ENCODE measurements around the gene RIOK3. TPM values are rescaled to one million over a fixed set of nuclear protein-coding genes. Genes with fewer than 3 reads are reported as not detected.

RIOK3 gene
- total RNA-seq, 1 experiment from 2014 or later: 19.4 TPM

DNA sequence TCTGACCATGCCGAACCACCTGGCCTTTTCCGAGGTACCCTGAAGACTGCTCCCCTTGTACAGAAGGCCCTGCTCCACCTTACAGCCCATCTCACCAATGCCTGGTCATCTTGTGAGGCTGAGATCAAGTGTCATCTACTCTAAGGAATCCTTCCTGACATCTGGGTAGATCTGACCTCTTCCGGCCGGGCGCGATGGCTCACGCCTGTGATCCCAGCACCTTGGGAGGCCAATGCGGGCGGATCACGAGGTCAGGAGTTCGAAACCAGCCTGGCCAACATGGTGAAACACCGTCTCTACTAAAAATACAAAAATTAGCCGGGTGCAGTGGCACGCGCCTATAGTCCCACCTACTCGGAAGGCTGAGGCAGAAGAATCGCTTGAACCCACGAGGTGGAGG, 2.1 kb upstream of the RIOK3 start:
- Mint-ChIP-seq H3K9me3 (0 out of 2 replicates have a peak, but pooled peaks cover 3% of the 10 kb centered on the region), H3K27ac (no peak overlapping the region), H3K4me1 (peaks cover 21% of the 10 kb centered on the region), H3K36me3 (no peaks in the 10 kb centered on the region), H3K27me3 (ENCODE audit: low read depth) (no peaks in the 10 kb centered on the region), H3K4me3 (no peak overlapping the region)
- DNase-seq (ENCODE audit: low spot score) (no peak), ATAC-seq (no peak)
- CTCF ChIA-PET: no interaction called here
- POLR2A ChIA-PET: no interaction called here
- TF ChIP-seq, protein P1, sequence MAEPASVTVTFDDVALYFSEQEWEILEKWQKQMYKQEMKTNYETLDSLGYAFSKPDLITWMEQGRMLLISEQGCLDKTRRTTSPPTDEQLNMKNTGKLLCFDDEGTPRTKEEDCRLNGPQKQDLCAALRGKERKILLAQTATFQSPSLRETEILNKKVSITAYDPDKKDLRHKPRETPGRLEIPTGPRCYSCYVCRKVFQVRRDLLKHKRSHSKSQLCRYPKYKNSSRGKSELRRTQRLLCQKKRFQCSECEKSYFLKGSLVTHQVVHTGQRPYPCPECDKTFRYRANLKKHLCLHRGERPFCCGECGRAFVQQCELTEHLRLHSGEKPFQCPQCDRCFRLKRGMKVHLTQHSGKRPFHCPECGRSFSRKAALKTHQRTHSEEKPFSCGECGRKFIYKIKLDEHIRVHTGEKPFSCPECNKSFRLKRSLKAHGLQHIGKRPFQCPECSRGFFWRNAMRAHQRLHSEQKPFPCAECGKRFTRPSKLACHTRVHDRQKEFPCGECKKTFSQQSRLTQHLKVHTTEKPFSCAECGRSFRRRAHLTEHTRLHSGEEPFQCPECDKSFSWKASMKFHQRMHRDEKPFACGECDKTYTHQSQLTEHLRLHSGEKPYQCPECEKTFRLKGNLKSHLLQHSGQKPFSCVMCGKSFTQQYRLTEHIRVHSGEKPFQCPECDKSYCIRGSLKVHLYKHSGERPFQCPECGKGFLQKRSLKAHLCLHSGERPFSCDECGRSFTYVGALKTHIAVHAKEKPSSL (CRISPR knock-in tag; conservative IDR thresholded peaks at IDR 0.05): no peak
- TF ChIP-seq ZNF512 (CRISPR knock-in tag; IDR thresholded peaks at IDR 0.05; ENCODE audit: borderline replicate concordance): no peak

DNA sequence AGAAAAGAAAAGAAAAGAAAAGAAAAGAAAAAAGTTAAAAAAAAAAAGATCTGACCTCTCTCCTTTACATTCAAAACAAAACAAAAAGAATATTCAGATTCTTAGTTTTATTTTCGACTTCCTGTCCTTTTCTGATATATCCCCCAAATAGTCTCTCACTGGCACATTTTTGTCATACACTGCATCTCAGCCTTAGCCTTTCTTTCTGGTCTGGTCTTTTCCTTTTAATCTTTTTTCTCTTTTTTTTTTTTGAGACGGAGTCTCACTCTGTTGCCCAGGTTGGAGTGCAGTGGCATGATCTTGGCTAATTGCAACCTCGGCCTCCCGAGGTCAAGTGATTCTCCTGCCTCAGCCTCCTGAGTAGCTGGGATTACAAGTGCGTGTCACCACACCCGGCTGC, 1.6 kb upstream of the RIOK3 start:
- no peak overlapping the region for H3K27ac Mint-ChIP-seq
- ATAC-seq (no peak), DNase-seq (ENCODE audit: low spot score) (no peak)
- no peak for TF ChIP-seq ESRRA (CRISPR knock-in tag; IDR thresholded peaks at IDR 0.05; ENCODE audit: borderline replicate concordance)
- no peak for TF ChIP-seq IRF2 (CRISPR knock-in tag; IDR thresholded peaks at IDR 0.05; ENCODE audit: borderline replicate concordance, low read depth)
- no peak for TF ChIP-seq JAZF1 (CRISPR knock-in tag; IDR thresholded peaks at IDR 0.05)
- no peak for TF ChIP-seq ZBTB21 (CRISPR knock-in tag; IDR thresholded peaks at IDR 0.05; ENCODE audit: borderline replicate concordance)
- TF ChIP-seq, protein P2, sequence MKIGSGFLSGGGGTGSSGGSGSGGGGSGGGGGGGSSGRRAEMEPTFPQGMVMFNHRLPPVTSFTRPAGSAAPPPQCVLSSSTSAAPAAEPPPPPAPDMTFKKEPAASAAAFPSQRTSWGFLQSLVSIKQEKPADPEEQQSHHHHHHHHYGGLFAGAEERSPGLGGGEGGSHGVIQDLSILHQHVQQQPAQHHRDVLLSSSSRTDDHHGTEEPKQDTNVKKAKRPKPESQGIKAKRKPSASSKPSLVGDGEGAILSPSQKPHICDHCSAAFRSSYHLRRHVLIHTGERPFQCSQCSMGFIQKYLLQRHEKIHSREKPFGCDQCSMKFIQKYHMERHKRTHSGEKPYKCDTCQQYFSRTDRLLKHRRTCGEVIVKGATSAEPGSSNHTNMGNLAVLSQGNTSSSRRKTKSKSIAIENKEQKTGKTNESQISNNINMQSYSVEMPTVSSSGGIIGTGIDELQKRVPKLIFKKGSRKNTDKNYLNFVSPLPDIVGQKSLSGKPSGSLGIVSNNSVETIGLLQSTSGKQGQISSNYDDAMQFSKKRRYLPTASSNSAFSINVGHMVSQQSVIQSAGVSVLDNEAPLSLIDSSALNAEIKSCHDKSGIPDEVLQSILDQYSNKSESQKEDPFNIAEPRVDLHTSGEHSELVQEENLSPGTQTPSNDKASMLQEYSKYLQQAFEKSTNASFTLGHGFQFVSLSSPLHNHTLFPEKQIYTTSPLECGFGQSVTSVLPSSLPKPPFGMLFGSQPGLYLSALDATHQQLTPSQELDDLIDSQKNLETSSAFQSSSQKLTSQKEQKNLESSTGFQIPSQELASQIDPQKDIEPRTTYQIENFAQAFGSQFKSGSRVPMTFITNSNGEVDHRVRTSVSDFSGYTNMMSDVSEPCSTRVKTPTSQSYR (CRISPR knock-in tag; IDR thresholded peaks at IDR 0.05): no peak
- TF ChIP-seq CBFB (CRISPR knock-in tag; IDR thresholded peaks at IDR 0.05; ENCODE audit: low read depth): no peak
- no peak for TF ChIP-seq MXD4 (CRISPR knock-in tag; IDR thresholded peaks at IDR 0.05; ENCODE audit: borderline replicate concordance)
- TF ChIP-seq CREM (CRISPR knock-in tag; IDR thresholded peaks at IDR 0.05): no peak
- TF ChIP-seq CTCF (IDR thresholded peaks at IDR 0.05): no peak
- no peak for TF ChIP-seq ZSCAN18 (CRISPR knock-in tag; IDR thresholded peaks at IDR 0.05)
- no peak for TF ChIP-seq PRDM15 (CRISPR knock-in tag; IDR thresholded peaks at IDR 0.05)
- TF ChIP-seq NR1H2 (CRISPR knock-in tag; IDR thresholded peaks at IDR 0.05): no peak
- TF ChIP-seq, protein P3, sequence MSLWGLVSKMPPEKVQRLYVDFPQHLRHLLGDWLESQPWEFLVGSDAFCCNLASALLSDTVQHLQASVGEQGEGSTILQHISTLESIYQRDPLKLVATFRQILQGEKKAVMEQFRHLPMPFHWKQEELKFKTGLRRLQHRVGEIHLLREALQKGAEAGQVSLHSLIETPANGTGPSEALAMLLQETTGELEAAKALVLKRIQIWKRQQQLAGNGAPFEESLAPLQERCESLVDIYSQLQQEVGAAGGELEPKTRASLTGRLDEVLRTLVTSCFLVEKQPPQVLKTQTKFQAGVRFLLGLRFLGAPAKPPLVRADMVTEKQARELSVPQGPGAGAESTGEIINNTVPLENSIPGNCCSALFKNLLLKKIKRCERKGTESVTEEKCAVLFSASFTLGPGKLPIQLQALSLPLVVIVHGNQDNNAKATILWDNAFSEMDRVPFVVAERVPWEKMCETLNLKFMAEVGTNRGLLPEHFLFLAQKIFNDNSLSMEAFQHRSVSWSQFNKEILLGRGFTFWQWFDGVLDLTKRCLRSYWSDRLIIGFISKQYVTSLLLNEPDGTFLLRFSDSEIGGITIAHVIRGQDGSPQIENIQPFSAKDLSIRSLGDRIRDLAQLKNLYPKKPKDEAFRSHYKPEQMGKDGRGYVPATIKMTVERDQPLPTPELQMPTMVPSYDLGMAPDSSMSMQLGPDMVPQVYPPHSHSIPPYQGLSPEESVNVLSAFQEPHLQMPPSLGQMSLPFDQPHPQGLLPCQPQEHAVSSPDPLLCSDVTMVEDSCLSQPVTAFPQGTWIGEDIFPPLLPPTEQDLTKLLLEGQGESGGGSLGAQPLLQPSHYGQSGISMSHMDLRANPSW (CRISPR knock-in tag; conservative IDR thresholded peaks at IDR 0.05; ENCODE audit: low read depth): no peak
- no peak for TF ChIP-seq ZNF232 (CRISPR knock-in tag; IDR thresholded peaks at IDR 0.05)
- no peaks in the 10 kb centered on the region for H3K27me3 Mint-ChIP-seq (ENCODE audit: low read depth)
- H3K9me3 Mint-ChIP-seq: 0 out of 2 replicates have a peak, but pooled peaks cover 3% of the 10 kb centered on the region
- H3K4me3 Mint-ChIP-seq: no peak overlapping the region
- POLR2A ChIA-PET: no interaction called here
- H3K36me3 Mint-ChIP-seq: no peaks in the 10 kb centered on the region
- CTCF ChIA-PET: no interaction called here
- H3K4me1 Mint-ChIP-seq: peaks cover 21% of the 10 kb centered on the region
